Right renal cortex interstitium (tissue), 3 donors: ENCODE data around the gene FHIT. TPM values are rescaled to one million over a fixed set of nuclear protein-coding genes. Genes with fewer than 3 reads are reported as not detected.
A peak's percentile ranks its signal among the peaks of the same experiment; 100 is the strongest.
"Not testable (repeated sequence)": the region's sequence is repeated elsewhere in the genome, so short reads cannot be mapped to it uniquely, and the experiment has no call there.

Source experiments
- DNase-seq, 3 donors: peaks; one replicate each; pipeline ENCODE4 v3.0.0-alpha.2; 2013; ENCODE audit warnings: low read depth in 3 of 3, low spot score in 2 of 3
- polyA plus RNA-seq, 3 donors: library from polyadenylated mRNA; unstranded; fragments of 120-200 nt; gene quantifications; one replicate each; pipeline ENCODE4 v1.2.1, GENCODE V29; 2013; ENCODE audit not compliant: insufficient read length in 3 of 3

The FHIT gene
- polyA plus RNA-seq, 3 donors: 24.9 to 26.4 (median 25.9) TPM

DNA sequence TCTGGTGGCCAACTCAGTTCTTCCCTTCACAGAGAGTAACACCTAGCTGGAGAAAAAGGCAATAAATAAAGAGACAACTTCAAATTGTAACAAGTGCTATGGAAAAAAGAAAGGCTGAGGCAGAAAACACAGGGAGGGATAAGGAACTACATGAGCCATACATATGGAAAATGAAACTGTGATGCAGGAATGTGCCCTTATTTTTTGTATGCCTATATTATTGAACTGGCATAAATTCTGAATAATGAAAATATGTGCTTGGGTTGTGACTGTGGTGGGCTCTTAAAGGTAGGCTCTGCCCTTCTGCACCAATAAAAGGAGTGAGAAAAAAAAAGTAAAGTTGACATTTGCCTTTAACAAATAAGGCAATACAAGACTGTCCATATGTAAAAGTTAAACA, 19.6 kb downstream of the FHIT start:
- DNase-seq: no peak

DNA sequence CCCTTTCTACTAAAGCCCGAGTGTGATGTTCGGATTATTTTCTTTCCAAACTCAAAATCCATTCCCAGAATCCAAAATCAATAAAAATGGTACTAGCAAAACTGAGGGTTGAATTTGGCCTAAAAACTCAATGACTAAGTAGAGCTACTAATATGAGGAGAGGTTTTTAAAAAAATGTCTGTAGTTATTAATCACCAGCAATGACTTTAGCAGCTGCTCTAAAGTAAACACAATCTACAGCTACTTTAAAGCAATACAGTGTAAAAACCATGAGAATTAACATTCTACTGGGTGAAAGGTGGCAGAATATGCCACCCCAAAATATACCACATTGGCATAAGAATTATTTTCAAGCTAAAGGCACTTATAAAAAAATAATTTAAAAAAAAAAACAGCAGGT, 23.5 kb downstream of the FHIT start:
- DNase-seq: no peak

DNA sequence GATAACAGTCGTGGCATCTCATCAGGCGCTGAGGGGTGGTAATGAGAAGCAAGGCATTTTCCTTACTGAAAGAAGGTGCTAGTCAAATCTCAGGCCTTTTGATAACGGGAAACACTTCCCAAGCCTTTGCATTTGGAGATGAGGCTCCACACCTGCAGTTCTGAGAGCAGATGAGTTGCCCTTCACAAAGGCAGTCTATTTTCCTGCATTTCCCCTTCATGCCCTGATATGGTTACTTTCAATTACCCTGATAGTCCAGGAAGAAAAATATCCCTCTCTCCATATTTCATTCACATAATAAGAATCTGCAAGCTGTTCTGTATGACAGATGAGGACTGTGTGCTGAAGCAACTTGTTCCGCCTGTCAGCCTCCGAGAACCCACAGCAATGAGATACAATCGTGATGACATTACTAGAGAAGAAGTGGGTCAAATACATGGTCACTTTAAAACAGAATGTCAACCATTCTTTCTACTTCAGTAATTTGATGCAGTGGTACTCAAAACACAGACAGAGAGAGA, 25.0 kb downstream of the FHIT start:
- no peak for DNase-seq

DNA sequence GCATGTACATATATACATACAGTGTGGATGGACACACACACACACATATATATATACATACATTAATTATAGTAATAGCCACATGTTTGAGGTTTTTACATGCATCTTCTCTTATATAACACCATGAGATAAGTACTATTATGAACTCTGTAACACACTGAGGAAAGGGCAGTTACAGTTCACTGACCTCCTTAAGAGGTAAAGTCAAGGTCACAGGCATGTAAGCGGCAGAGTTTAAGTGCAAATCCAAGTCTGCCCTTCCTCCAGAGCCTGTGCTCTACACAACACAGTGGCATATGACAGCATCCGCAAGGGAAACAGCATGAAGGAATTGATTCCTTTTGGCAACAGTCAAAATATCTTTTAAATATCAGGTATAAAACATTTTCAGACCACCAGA, 26.4 kb downstream of the FHIT start:
- DNase-seq: no peak

DNA sequence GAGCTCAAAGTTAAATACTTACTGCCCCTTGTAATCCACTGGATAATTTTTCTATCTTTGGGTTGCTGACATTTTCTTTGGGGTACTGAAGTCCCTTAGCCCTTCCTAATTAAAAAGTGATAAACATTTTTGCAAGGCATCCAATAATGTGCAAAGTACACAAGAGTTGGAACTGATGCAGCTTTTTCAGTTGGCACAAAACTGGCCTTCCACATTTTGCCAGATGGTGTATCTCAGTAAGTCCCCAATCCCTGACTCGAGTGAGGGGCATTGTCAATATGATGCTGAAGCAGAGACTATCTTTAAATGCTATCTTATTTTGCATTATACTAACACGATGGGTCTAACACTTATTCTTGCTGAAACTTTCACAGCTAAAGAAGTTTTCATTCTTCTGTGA, 27.8 kb downstream of the FHIT start:
- no peak for DNase-seq

DNA sequence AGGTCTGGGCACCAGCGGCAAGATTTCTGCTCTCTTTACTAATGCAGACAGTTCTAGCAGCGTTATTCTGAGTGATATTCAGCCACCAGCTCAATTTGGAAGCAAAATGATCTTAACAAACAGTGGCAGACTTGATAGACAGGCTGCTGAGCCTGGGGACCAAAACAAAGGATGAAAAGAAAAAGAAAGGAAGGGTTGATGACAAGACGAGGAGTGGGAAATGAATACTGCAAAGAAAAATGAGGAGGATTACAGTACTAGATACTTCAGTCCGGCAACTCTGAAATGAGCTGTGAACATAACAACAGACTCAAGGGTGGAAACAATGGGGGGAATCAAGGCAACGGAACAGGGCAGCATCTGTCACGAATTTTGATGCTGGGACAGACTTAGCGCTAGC, 28.8 kb downstream of the FHIT start:
- no peak for DNase-seq

DNA sequence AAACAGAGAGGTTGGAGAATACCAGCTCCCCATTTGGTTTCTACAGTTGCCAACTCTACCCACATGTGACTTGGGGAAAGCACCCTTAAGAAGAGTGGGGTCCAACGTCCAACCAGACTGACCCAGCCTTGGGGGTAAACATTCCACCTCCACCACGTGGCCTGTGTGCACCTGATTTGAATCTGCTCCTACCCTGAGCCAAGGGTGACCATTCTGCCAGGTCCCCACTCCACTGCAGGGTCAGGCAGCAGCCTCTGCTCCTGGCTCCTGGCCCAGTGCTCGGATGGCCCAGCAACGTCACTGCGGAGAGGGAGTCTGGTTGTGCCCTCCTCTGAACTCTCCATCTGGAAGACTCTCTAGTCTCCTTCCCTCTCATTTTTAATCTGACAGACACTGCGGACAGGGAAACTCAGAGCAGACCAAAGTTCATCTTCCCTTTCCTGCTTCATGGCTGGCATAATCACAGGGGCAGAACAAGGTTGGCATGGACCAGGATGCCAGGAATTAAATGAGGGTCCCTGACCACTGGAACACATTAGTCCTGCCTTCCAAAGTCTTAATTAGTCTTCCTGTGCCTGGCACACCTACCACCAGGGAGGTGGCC, 29.4 kb downstream of the FHIT start:
- DNase-seq: no peak

DNA sequence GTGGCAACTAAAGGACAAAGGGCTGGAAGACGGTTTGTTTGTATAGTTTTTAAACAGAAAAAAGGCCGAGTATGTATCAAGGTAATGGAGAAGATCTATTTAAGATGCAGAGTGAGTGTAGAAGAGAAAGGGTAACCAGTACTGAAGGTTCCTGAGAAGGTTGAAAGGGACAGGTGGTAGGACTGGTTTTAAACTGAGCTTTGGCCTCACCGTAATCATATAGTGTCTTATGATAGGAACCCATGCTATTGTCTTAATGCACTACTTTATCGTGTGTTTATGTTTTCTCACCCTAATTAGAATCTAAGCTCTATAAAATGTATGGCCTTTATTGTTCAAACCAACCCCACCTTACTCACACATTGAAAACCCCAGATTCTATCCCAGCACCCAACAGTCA, 32.7 kb downstream of the FHIT start:
- no peak for DNase-seq

DNA sequence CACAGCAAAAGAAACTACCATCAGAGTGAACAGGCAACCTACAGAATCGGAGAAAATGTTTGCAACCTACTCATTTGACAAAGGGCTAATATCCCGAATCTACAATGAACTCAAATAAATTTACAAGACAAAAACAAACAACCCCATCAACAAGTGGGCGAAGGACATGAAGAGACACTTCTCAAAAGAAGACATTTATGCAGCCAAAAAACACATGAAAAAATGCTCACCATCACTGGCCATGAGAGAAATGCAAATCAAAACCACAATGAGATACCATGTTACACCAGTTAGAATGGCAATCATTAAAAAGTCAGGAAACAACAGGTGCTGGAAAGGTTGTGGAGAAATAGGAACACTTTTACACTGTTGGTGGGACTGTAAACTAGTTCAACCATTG, 35.1 kb downstream of the FHIT start:
- not testable (repeated sequence) for DNase-seq

DNA sequence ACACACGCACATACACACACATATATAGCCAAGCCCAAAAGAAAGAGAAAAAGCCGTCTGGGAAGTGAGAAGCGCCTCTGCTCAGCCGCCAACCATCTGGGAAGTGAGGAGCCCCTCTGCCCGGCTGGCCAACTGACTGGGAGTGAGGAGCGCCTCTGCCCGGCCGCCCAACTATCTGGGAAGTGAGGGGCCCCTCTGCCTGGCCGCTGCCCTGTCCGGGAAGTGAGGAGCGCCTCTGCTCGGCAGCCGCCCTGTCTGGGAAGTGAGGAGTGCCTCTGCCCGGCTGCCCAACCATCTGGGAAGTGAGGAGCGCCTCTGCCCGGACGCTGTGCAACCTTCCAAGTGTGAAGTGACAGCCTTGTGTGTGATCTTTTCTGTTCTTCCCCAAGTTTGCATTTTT, 49.2 kb downstream of the FHIT start:
- DNase-seq: no peak

DNA sequence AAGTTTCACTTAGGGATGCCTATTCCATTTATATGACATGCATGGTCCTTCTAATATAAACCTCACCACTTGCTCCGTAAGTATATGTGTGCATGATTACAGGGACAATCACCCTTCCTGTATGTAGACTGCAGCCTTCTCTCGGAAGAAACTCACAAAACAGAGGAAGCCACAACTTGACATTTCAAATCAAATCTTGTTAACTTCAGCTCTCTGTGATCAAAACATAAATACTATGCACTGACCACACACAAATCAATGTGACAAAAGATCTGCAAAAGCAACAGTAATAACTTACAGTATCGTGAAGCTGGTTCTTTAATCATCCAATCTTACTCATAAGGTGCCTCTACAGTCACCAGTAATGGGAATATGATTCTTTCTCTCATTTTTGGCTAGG, 50.2 kb downstream of the FHIT start:
- no peak for DNase-seq

DNA sequence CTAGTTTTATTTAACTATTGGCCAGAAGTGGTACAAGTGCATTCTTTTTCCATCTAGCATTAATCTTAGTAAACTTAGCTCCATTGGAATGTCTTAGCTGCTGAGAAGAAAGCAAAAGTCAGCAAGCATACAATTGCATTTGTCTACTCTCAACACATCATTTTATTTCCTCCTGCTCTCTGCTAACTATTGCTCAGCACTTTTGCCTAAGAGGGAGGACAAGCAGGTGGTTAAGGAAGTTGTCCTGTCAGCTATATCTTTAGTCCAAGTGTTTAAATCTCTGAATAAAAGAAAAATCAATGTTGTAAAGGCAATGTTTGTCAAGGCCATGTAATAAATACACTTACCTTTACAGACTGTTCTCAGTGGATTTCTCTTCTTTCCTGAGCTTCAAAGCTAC, 51.0 kb downstream of the FHIT start:
- no peak for DNase-seq

DNA sequence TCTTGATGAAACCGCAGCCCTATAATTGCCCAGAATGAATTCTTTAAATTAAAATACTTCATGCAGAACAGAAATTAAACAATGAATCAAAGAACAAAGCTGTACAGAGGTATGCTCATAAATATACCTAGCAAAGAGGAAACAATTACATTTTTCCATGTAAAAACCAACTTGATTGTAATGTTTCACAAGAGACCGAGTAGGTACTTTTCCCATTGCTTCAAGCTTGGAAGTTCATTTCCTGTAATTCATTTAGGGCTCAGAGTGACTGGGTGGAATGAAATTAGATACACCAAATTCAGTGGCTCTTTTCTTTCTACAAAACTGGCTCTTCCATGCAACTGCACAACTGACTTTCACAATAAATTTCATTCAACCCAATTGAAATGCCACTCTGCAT, 51.4 kb downstream of the FHIT start:
- peak in 1 of 3 donors; percentile 20 for DNase-seq

DNA sequence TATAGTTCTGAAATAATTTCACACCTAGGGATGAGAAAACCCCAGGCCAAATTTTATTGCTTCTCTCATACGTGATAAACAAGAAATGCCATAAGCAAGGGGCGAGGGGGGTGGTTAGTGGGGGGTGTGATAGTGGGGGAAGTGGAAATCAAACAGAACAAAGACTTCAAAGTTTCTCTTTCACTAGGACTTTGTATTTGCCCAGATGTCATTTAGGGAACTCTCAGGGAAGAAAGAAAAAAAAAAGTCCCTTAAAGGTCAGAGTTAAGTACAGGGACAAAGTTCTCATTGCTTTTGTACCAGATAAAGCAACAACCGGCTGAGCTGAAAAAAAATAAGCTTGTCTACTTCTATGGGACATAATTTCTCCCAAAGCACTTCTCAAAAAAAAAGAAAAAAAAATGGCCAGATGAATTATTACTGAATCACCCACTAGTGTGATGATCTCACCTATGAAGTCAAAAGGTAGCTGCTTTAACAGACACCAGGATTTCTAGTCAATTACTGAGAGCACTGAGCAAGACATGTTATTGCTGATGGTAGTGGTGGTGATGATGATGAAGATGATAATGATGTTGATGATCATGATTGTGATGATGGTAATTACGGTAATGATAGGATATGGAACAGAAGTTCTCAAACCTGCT, 56.2 kb downstream of the FHIT start:
- DNase-seq: no peak

DNA sequence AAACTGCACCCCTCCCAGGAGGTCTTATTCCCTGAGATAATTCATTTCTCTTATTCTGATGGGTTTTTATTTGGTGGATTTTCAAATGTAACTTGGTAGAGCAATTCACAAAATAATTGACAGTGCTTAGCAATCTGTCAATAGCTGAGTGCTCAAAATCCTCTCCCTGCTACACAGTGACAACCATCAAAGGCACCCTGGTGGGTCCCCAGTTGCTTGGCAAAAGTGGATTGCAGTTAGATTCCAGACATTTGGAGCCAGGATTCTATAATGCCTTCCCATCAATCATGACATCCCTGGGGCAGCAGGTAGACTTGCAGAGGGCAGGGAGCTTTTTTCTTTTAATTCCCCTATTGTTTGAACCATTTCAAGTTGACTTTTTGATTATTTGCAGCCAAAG, 59.0 kb downstream of the FHIT start:
- no peak for DNase-seq

DNA sequence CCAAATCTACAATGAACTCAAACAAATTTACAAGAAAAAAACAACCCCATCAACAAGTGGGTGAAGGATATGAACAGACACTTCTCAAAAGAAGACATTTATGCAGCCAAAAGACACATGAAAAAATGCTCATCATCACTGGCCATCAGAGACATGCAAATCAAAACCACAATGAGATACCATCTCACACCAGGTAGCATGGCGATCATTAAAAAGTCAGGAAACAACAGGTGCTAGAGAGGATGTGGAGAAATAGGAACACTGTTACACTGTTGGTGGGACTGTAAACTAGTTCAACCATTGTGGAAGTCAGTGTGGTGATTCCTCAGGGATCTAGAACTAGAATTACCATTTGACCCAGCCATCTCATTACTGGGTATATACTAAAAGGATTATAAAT, 61.0 kb downstream of the FHIT start:
- not testable (repeated sequence) for DNase-seq

DNA sequence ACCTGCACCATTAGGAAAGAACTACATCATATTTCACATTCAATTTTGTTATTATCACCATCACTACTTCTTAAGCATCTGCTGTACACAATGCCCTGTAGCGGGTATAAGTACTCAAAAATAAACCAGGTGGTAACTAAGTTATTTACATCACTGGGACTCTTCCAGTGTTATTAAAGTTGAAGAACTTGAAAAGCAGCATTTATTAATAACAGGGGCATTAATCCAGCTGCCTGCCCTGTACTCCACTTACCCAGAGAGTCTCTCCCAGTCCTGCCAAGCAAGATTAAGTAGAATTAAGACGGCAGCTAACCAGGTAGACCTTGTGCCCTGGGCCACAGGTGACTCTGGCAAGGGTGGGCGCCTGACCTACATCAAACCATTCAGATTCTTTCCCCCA, 65.2 kb downstream of the FHIT start:
- DNase-seq: no peak

DNA sequence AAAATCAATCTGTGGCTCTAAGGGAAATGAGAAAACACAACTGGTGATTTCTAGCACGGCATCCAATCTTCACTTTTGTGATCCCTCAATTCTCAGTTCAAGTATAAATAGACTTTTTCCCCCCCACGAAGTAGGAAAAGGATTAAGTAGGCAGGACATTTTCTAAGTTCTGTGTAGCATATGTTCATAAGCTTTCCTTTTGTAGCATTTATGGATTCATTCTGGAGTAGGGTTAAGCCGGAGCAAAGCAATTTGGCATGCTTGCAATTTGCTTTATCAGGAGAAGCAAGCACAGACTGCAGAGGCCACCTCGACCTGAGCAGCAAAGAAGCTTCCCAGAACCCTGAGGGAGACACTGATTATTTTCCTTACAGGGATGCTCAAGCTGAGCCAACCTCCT, 66.3 kb downstream of the FHIT start:
- DNase-seq: no peak

DNA sequence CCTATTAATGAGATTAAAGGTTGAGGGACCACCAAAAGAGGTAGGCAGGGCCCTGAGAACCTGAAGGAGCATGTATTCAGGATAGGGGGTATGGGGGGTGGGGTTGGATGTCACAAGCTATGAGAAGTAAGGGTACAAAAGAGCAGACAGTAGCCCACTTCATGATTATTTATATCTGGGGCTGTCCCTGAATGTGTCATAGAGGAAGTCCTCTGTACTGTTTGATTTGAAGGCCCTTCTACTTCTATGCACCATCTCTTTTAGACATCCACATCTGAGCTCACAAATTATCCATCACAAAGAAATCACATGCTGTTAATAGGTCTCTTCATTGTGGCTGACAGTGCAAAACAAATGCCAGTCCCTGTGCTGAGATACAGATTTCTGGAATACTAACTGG, 68.6 kb downstream of the FHIT start:
- no peak for DNase-seq

DNA sequence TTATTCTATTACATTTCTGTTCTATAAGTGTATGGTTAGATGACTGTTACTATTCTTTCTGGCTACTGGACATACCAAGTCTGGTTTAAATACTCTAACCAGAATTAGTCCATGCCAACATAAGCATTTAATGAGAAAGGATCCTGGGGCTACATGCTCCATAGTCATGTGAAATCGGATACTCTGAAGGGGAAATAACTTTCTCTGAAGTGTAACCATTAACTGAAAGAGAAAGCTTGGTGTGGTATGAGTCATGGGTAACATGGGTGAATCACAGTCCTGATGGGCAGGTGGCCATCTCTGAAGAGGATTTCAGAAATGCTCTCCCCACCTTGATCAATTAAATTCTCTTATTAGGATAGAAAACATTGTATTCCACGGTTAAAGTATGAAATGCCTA, 69.4 kb downstream of the FHIT start:
- DNase-seq: no peak

DNA sequence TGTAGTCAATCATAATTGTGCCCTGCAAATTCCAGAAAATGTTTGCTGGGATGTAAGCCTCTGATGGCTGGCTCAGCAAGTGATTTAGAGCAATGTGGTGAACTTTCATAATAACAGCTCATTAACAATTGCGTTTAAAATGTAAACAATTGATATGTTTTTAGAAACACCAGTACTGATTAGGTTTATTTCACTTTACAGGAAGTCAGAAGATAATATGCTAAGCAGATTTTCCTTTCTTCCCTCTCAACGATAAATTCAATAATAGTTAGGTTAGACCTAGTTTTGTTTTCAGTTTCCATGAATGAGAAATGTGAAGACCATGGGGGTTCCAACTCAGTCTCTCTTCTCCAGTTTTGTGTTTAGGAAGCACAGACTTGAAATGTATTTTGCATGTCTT, 71.0 kb downstream of the FHIT start:
- DNase-seq: no peak

DNA sequence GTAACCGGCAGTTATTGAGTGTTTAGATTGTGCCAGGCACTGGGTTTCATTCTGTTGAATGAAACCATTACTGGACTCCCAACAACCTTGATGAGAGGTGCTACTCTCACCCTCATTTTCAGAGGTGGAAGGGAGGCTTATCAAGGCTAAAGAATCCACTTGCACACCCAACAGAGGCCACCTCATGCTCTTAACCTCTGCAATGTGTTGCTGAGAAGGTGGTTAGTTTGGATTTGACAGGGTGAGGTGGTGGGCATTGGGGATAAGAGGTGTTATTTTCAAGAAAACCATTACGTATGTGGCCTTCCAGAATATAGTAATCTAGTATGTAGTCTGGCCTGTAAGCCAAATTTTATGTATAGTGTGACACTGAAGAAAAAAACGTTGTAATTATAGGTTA, 73.1 kb downstream of the FHIT start:
- DNase-seq: no peak

DNA sequence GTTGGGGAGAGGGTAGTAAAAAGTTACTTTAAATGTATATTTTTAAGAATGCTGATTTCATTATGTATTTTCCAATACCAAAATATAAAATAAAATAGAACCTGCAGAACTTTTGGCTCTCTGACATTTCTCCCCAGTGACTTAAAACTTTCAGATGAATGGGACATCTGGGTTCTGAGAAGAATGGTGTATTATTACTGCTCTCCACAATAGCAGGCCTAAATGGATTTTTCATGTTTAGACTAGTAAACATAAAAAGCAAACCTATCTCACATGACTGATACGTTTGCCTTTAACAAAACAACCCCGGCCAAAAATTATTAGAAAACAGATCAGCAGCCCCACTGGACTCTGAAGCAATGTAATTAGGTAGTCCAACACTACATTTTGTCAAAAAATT, 73.8 kb downstream of the FHIT start:
- no peak for DNase-seq
